Stimulated activated CD4-positive, alpha-beta T cell treated with anti-CD3 and anti-CD28 coated beads, Interleukin-15, amount 100 ng/mL, for 1 hour (primary cell): ENCODE results near the gene TCF12.

ENCODE experiments used
- DNase-seq, 2 donors: peaks; one replicate each; pipeline ENCODE4 v3.0.0-alpha.2; 2020; ENCODE audit warnings: low read depth in 1 of 2, low spot score in 1 of 2

TCF12 gene

DNA sequence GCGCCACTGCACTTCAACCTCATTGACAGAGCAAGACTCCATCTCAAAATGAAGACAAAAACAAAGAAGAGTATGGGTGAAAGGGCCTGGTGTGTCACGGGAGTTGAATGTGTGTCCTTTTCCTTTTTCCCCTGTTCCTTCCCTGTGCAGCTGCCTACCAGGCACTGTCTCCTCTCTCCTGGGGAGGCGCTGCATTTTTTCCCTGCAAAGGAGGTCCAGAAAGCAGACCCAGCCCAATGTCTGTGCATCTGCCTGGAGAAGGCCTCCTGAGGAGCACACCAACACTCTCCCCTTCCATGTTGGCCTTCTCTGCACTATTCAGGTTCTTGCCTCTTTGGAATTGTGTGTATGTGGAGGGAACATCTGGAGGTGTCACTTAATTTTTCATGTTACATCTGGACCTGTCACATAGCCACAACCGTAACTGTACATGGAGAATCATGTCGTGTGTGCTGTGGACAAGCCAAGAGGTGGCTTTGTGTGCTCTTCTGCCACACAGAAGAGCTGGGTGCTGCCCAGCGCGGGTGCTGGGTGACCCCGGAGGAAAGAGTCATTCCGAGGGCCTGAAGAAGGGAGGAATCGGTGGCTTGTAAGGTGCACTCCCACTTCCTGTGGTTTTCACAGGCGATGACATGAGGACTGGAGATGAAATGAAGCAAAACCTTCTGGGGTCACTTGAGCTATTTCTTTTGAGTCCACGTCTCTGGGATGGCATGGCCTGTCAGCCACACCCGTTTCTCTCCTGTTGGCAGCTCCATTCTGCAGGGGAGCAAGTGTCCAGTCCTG is 411.3 kb downstream of the TCF12 start:
- no peak for DNase-seq

DNA sequence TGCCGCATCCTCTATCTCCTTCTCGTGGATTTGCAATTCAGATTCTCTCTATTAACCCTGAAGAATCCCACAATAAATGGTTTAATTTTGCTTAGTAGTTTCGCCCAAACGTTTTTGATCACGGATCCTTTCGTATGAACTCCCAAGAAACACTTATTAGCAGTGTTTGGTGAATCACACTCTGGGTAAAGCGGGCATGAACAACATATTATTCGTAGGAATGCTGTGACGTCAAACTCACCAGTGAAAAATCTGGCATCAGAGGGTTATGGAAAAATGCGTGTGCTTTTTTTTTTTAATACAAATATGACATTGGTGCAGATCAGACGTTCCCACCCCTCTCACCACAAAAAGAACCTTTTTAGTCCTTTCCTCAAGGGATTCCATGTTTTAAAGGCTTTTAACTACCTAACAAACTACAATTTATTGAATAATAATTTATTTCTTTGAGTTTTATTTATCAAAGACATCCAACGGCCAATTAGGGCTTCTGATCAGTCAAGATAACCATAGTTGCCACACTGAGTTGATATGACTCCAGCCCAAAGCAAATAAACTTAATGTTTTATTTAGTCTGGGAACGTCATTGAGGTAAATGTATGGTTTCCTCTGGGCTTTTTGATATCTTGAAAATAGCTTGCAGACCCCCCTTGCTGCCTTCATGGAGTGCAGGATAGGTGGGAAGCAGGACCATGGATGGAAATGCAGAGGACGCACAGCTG is 412.3 kb downstream of the TCF12 start:
- DNase-seq: no peak

DNA sequence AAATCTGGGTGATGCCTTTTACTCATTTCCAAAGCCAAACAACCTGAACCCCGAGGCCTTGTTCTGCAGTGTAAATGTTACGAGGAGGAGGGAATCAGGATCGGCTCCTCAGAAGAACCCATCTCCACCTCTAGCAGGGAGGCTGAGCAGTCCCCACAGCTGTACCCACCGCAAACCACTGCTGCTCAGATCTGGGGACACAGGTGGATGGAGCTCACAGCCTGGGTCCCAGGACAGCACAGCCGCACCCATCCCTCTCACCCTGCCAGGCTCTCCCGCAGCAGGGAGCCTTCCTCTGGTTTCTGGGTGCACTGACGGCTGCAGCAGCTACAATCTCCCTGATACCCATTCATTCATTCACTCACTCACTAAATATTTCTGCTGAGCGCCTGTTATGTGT is 413.9 kb downstream of the TCF12 start:
- no peak for DNase-seq

- no peak for DNase-seq
These were observed 415.0 kb downstream of the TCF12 start for GRCh38 chr15:57333487-57333886.

- no peak for DNase-seq
These were observed 415.8 kb downstream of the TCF12 start for GRCh38 chr15:57334257-57334656.

DNA sequence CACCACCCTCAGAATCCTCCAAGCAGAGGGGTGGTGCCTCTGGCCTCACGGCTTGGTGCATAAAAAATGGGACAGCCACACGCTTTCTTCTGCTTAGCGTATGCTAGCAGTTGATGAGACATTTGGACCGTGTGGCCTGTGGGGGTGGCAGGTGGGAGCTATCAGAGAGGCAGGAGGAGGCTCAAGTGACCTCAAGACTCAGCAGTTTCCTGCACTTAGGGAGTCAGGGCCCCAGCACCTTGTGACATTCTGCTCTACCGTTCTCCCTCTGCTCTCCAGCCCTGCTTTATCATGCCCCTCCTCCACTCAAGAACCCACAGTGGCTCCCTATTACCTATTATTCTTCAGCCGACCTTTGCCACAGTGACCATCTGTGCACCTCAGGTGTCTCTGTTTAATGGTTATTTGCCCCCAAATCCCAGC is 416.9 kb downstream of the TCF12 start:
- DNase-seq: no peak

DNA sequence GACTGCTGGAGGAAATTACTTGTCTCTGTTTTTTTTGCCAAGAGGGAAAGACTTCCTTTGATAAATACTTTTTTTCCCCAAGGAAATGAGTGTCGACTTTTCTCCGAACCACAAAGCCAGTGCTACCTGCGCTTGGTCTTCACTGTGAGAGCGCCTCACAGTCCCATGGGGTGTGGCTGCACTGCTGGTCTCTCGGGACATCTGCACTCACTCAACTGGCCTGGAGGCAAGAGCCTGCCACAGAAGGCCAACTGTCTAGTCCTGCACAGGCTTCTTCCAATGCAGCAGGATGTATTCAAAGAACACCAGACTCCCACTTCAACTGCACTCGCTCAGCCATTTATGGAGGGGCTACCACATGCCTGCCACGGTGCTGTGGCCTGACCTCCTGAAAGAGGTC is 417.3 kb downstream of the TCF12 start:
- DNase-seq: no peak

DNA sequence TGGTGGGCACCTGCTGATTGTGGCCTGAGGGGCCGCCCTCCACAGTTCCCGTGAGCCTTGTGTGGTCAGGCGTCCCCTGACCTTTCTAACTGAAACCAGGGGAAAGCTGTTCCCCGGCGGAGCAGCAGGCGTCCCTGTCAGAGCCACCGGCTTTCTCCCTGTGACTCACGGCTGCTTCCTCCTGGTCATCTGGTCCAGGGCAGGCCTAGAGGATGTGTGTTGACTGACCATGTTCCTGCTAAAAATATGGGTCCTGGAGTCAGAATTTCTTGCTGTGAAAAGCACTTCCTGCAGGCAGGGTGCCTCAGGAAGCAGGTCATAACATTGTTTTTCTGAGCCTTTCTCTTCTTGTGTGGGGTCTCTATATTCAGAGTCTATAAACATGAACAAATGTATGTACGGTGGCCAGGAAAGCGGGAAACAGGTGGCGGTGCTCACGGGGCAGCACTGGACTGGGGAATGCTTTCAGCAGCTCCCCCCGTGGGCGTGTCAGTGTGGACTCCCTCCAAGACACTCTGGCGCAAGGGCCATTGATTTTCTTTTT is 419.5 kb downstream of the TCF12 start:
- no peak for DNase-seq

- DNase-seq: no peak
These were observed 420.9 kb downstream of the TCF12 start for GRCh38 chr15:57339321-57339720.
